OCI-LY3 (cell line): ENCODE data around the gene GSTM4.
A peak's percentile ranks its signal among the peaks of the same experiment; 100 is the strongest.

Source experiments
- H2AFZ ChIP-seq: fragments of 200-600, 300-600 bp; shearing (Covaris generic); 2 replicates; pipeline ENCODE4 v1.6.0; 2014; ENCODE audit warnings: antibody characterized with exemption, low read depth, low read length
- H3K27ac ChIP-seq: fragments of 200-600, 300-600 bp; sonication (generic); 2 replicates; pipeline ENCODE4 v1.5.1; 2014; ENCODE audit warnings: mild to moderate bottlenecking, low read length, moderate library complexity, mixed read lengths
- H3K27me3 ChIP-seq: fragments of 200-600, 300-600 bp; sonication (generic); 2 replicates; pipeline ENCODE4 v1.6.1; 2014; ENCODE audit warnings: low read depth, low read length, mixed read lengths
- H3K36me3 ChIP-seq: fragments of 200-600, 300-600 bp; sonication (generic); replicated peaks from 2 replicates; pipeline ENCODE3; 2014; ENCODE audit warnings: low read depth, low read length, mixed read lengths
- H3K4me1 ChIP-seq: fragments of 300-600, 200-600 bp; sonication (generic); 2 replicates; pipeline ENCODE4 v1.6.1; 2014; ENCODE audit warnings: low read length, mixed read lengths
- H3K4me2 ChIP-seq: fragments of 200-600, 300-600 bp; sonication (generic); 2 replicates; pipeline ENCODE4 v1.6.1; 2014; ENCODE audit warnings: low read length, mixed read lengths
- H3K4me3 ChIP-seq: fragments of 300-600, 200-600 bp; sonication (generic); 2 replicates; pipeline ENCODE4 v1.5.1; 2014; ENCODE audit warnings: antibody characterized with exemption, mild to moderate bottlenecking, low read length, moderate library complexity
- H3K79me2 ChIP-seq: fragments of 300-600, 200-600 bp; shearing (Covaris generic); 2 replicates; pipeline ENCODE4 v1.6.1; 2014; ENCODE audit warnings: mild to moderate bottlenecking, low read length, mixed read lengths
- H3K9ac ChIP-seq: fragments of 300-600, 200-600 bp; shearing (Covaris generic); 2 replicates; pipeline ENCODE4 v1.6.0; 2014; ENCODE audit warnings: mild to moderate bottlenecking, low read length, moderate library complexity
- H3K9me3 ChIP-seq: fragments of 200-600, 300-600 bp; shearing (Covaris generic); 2 replicates; pipeline ENCODE4 v1.6.1; 2014; ENCODE audit warnings: low read length, mixed read lengths; ENCODE audit not compliant: insufficient read depth
- H4K20me1 ChIP-seq: fragments of 200-600, 300-600 bp; sonication (generic); 2 replicates; pipeline ENCODE4 v1.6.1; 2016; ENCODE audit warnings: low read length, mixed read lengths; ENCODE audit not compliant: insufficient read depth
- EZH2phosphoT487 ChIP-seq: fragments of 200-600 bp; shearing (Covaris generic); IDR thresholded peaks from 2 replicates; pipeline ENCODE4 v1.6.1; 2018; ENCODE audit warnings: antibody characterized with exemption, mixed run types, low read depth
- TF ChIP-seq, protein P1 (sequence below): fragments of 200-600, 300-600 bp; sonication (generic); IDR thresholded peaks from 2 replicates; pipeline ENCODE4 v1.5.1; 2014; ENCODE audit warnings: antibody characterized with exemption, low read length, low read depth

Gene GSTM4

DNA sequence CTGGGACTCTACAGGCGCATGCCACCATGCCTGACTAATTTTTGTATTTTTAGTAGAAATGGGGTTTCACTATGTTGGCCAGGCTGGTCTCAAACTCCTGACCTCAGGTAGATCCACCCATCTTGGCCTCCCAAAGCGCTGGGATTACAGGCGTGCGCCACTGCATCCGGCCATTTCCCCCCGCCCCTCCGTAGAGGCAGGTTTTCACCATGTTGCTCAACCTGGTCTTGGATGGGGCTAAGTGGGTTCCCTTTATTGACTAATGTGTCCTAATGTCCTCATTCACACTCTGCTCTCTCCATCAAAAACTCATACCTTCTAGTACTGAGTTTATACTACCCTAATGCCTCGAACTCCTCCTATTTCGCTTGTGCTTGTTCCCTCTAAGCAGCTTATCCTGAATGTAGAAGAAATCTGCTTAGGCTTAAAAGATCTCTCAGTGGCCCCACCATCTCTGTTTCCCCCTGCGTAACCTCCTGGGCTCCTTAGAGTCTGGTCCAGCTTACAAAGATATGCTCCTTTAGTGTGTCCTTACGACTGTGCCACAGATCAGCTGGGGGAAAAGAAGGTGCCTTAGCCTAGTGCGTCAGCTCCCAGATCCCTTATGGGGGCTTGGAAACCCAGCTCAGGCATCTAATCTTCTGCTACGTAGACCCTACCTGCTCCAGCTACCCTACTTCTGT is 44.5 kb upstream of the GSTM4 start:
- Histone ChIP-seq H3K9me3 (no peaks in the 10 kb centered on the region), H3K36me3 (no peaks in the 10 kb centered on the region), H4K20me1 (no peaks in the 10 kb centered on the region), H3K4me1 (peaks cover 9% of the 10 kb centered on the region), H3K4me2 (no peak overlapping the region), H3K79me2 (no peaks in the 10 kb centered on the region), H2AFZ (no peak overlapping the region), H3K27ac (no peak overlapping the region), H3K9ac (no peak overlapping the region), H3K4me3 (no peak overlapping the region), H3K27me3 (no peaks in the 10 kb centered on the region)
- no peak for TF ChIP-seq EZH2phosphoT487
- TF ChIP-seq, protein P1, sequence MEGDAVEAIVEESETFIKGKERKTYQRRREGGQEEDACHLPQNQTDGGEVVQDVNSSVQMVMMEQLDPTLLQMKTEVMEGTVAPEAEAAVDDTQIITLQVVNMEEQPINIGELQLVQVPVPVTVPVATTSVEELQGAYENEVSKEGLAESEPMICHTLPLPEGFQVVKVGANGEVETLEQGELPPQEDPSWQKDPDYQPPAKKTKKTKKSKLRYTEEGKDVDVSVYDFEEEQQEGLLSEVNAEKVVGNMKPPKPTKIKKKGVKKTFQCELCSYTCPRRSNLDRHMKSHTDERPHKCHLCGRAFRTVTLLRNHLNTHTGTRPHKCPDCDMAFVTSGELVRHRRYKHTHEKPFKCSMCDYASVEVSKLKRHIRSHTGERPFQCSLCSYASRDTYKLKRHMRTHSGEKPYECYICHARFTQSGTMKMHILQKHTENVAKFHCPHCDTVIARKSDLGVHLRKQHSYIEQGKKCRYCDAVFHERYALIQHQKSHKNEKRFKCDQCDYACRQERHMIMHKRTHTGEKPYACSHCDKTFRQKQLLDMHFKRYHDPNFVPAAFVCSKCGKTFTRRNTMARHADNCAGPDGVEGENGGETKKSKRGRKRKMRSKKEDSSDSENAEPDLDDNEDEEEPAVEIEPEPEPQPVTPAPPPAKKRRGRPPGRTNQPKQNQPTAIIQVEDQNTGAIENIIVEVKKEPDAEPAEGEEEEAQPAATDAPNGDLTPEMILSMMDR, result no peak

DNA sequence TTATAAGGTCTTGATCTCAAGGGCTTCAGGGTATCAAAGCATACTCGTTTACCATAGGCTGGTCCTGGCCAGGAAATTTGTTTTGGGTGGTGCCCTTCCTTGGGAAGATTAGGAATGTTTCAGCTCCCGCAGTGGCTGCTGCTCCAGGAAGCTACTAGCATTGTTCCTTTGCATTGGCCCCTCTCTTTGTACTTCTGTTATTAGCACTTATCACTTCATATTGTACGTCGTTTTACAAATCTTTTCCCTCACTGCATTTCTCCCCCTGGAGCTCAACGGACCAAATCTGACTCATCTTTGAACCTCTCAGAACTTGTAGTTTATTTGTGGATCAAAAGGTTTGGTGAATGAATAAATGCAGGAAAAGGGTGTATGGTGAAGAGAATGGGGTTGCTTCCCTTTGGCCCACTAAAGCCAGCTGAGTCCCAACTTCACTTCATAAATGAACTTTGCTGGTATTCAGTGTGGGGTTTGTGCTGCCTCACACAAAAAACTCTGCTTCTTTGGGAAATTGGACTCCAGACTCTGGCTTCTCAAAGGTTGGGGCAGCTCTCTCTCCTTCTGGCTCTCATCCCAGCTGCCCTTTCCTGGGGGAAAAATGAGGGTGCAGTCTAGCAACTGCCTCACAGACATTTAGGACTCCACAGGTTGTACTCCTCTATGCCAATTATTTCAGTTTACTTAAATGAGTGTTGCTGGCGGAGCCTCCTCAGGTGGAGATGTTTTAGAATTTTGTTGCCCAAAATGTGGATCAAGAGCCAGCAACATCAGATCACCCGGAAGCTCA is 42.3 kb upstream of the GSTM4 start:
- no peak overlapping the region for H3K27ac ChIP-seq
- H4K20me1 ChIP-seq, result no peaks in the 10 kb centered on the region
- no peaks in the 10 kb centered on the region for H3K27me3 ChIP-seq
- H3K4me2 ChIP-seq, result no peak overlapping the region
- H2AFZ ChIP-seq, result no peak overlapping the region
- H3K4me1 ChIP-seq, result peaks cover 10% of the 10 kb centered on the region
- no peaks in the 10 kb centered on the region for H3K79me2 ChIP-seq
- no peaks in the 10 kb centered on the region for H3K9me3 ChIP-seq
- no peak overlapping the region for H3K9ac ChIP-seq
- H3K36me3 ChIP-seq, result no peaks in the 10 kb centered on the region
- no peak for TF ChIP-seq EZH2phosphoT487
- TF ChIP-seq, protein P1, result no peak
- no peak overlapping the region for H3K4me3 ChIP-seq

DNA sequence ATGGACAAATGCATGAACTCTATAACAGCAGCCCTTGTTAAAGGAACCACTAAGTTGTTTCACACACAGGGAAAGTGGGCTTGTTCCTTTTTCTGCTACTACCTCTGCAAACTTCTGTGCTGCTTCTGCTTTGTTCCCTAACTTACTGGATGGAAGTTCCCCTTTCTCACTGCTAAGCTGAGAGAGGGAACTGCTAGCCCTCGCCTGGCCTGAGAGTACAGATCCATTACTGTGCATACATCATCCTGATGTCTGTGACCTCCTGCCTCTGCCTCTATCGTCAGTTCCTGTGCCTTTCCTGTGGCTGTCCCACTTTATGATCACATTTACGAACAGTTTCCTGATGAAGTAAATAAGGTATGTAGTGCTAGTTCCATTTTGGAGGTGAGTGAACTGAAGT is 40.0 kb upstream of the GSTM4 start:
- Histone ChIP-seq H2AFZ (no peak overlapping the region), H4K20me1 (no peaks in the 10 kb centered on the region), H3K4me3 (no peak overlapping the region), H3K9me3 (no peaks in the 10 kb centered on the region), H3K4me2 (peak overlapping the region; percentile 37), H3K4me1 (peaks cover 17% of the 10 kb centered on the region), H3K27ac (no peak overlapping the region), H3K27me3 (no peaks in the 10 kb centered on the region), H3K36me3 (no peaks in the 10 kb centered on the region), H3K9ac (no peak overlapping the region), H3K79me2 (peaks cover 13% of the 10 kb centered on the region)
- TF ChIP-seq, protein P1, result no peak

DNA sequence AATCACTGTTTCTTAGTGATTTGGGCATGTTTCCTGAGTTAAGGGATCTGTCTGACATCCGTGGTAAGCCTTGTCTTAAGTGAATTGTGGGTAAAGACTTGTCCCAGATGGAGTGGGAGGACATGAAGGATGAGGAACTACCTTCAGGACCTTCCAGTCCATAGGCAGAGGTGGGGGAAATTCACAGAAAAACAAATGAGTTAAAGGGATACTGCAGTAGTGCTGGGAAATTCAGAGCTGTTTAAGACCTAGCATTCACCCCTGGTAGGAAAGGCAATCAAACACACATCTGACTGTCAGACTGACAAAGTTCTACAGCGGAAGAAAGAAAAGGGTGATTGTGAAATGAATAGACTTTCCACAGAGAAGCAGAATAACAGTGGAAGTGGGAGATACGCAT is 39.5 kb upstream of the GSTM4 start:
- H3K4me1 ChIP-seq, result peaks cover 17% of the 10 kb centered on the region
- no peak overlapping the region for H3K27ac ChIP-seq

More for the DNA sequence above, 39.5 kb upstream of the GSTM4 start:
- H3K4me2 ChIP-seq, result no peak overlapping the region
- no peak for TF ChIP-seq EZH2phosphoT487
- TF ChIP-seq, protein P1, result no peak
- H3K27me3 ChIP-seq, result no peaks in the 10 kb centered on the region
- H4K20me1 ChIP-seq, result 0 out of 2 replicates have a peak, but pooled peaks cover under 1% of the 10 kb centered on the region
- H3K9ac ChIP-seq, result no peak overlapping the region
- H3K4me3 ChIP-seq, result no peak overlapping the region
- no peaks in the 10 kb centered on the region for H3K36me3 ChIP-seq
- no peaks in the 10 kb centered on the region for H3K9me3 ChIP-seq
- H2AFZ ChIP-seq, result no peak overlapping the region
- peaks cover 18% of the 10 kb centered on the region for H3K79me2 ChIP-seq
